ENCODE results near the gene TMEM263. TPM values are rescaled to one million over a fixed set of nuclear protein-coding genes. Genes with fewer than 3 reads are reported as not detected.

Gene TMEM263
- total RNA-seq, 4 donors from 2014 or later: 4.6 to 11.9 (median 10.0) TPM

DNA sequence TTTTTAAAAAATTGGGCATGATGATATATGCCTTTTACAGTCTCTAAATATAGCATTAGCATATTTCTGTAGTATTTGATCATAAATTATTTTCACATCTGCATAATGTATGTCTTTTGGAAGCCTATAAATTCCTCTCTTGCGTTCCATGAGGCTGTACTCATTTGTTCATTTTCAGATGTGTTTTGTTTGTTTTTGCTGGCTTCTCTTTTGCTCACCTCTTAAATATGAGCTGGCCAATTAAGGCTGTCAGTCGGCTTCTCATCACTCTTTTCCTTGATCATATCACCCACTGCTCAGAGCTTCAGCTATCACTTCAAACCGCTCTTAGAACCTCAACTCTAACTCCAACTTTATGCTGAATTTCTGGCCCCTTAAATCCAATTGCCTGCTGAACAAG is 6.6 kb downstream of the TMEM263 start:
- H3K4me3 ChIP-seq (ENCODE audit: low read depth, poor library complexity, severe bottlenecking): no peak overlapping the region
- no peak for DNase-seq (ENCODE audit: low spot score in 2 of 2)
- 51% methylated on average over 3 of the region's 3 CpGs for WGBS, 2 donors
- intact Hi-C loops (cut with DNase I; ENCODE audit: low total_unique reads): no loop called here
- TF ChIP-seq POLR2A (IDR thresholded peaks at IDR 0.05): no peak
- TF ChIP-seq, protein P1, sequence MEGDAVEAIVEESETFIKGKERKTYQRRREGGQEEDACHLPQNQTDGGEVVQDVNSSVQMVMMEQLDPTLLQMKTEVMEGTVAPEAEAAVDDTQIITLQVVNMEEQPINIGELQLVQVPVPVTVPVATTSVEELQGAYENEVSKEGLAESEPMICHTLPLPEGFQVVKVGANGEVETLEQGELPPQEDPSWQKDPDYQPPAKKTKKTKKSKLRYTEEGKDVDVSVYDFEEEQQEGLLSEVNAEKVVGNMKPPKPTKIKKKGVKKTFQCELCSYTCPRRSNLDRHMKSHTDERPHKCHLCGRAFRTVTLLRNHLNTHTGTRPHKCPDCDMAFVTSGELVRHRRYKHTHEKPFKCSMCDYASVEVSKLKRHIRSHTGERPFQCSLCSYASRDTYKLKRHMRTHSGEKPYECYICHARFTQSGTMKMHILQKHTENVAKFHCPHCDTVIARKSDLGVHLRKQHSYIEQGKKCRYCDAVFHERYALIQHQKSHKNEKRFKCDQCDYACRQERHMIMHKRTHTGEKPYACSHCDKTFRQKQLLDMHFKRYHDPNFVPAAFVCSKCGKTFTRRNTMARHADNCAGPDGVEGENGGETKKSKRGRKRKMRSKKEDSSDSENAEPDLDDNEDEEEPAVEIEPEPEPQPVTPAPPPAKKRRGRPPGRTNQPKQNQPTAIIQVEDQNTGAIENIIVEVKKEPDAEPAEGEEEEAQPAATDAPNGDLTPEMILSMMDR (IDR thresholded peaks at IDR 0.05): no peak

- no peak overlapping the region for H3K4me3 ChIP-seq (ENCODE audit: low read depth, poor library complexity, severe bottlenecking)
- TF ChIP-seq, protein P1 (IDR thresholded peaks at IDR 0.05): no peak
- TF ChIP-seq POLR2A (IDR thresholded peaks at IDR 0.05): no peak
- intact Hi-C loops (cut with DNase I; ENCODE audit: low total_unique reads): no loop called here
- no peak for DNase-seq (ENCODE audit: low spot score in 2 of 2)
- WGBS, 2 donors: 87 to 88% methylated on average over 2 of the region's 2 CpGs
Measured at GRCh38 chr12:106964526-106964925, 8.8 kb downstream of the TMEM263 start.

- no peak for DNase-seq (ENCODE audit: low spot score in 2 of 2)
- no peak for TF ChIP-seq POLR2A (IDR thresholded peaks at IDR 0.05)
- TF ChIP-seq, protein P1 (IDR thresholded peaks at IDR 0.05): no peak
- intact Hi-C loops (cut with DNase I; ENCODE audit: low total_unique reads): no loop called here
- WGBS, 2 donors: 92 to 100% methylated on average over 2 of the region's 2 CpGs
- no peak overlapping the region for H3K4me3 ChIP-seq (ENCODE audit: low read depth, poor library complexity, severe bottlenecking)
Measured at GRCh38 chr12:106971065-106971464, 15.4 kb downstream of the TMEM263 start.

DNA sequence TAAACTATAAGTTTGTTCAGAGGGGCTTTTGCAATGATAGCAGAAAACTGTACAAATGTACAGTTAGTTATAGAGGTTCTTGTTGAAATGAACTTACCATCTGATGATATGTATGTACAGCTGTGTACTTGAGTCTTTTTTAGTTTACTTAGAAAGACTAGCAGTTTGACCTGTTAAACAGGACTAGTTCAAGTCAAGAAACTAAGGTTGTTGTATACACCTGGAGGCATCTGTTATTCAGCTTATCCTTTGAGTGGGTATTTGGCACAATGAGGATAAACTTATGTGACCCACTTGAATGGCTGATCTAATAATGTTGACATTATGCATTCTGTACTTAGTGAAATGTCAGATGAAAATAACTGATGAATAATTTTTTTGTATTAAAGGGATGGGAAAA is 17.8 kb downstream of the TMEM263 start:
- H3K4me3 ChIP-seq (ENCODE audit: low read depth, poor library complexity, severe bottlenecking): no peak overlapping the region
- TF ChIP-seq POLR2A (IDR thresholded peaks at IDR 0.05): no peak
- TF ChIP-seq, protein P1 (IDR thresholded peaks at IDR 0.05): no peak
- no peak for DNase-seq (ENCODE audit: low spot score in 2 of 2)
- intact Hi-C loops (cut with DNase I; ENCODE audit: low total_unique reads): no loop called here

GRCh38 chr12:106974511-106974910 is 18.8 kb downstream of the TMEM263 start:
- no peak for DNase-seq (ENCODE audit: low spot score in 2 of 2)
- H3K4me3 ChIP-seq (ENCODE audit: low read depth, poor library complexity, severe bottlenecking): no peak overlapping the region
- TF ChIP-seq, protein P1 (IDR thresholded peaks at IDR 0.05): no peak
- TF ChIP-seq POLR2A (IDR thresholded peaks at IDR 0.05): no peak
- intact Hi-C loops (cut with DNase I; ENCODE audit: low total_unique reads): no loop called here
- WGBS, 2 donors: 89 to 90% methylated on average over 3 of the region's 3 CpGs

- intact Hi-C loops (cut with DNase I; ENCODE audit: low total_unique reads): no loop called here
- 92 to 95% methylated on average over 8 of the region's 8 CpGs for WGBS, 2 donors
Measured at GRCh38 chr12:106975098-106975497, 19.4 kb downstream of the TMEM263 start.

More at GRCh38 chr12:106975098-106975497, 19.4 kb downstream of the TMEM263 start:
- no peak for DNase-seq (ENCODE audit: low spot score in 2 of 2)
- H3K4me3 ChIP-seq (ENCODE audit: low read depth, poor library complexity, severe bottlenecking): no peak overlapping the region
- TF ChIP-seq, protein P1 (IDR thresholded peaks at IDR 0.05): no peak
- TF ChIP-seq POLR2A (IDR thresholded peaks at IDR 0.05): no peak
